Glutamatergic neuron (in vitro differentiated cells): ENCODE data around the gene GYG2. TPM values are rescaled to one million over a fixed set of nuclear protein-coding genes. Genes with fewer than 3 reads are reported as not detected.

Experiments used
- DNase-seq: peaks from one replicate; pipeline ENCODE4 v3.0.0; 2022
- H3K27ac Mint-ChIP-seq: one replicate; pipeline ENCODE4 v1.8.0; 2020; ENCODE audit warnings: mild to moderate bottlenecking, mixed read lengths, inconsistent platforms; ENCODE audit not compliant: unreplicated experiment
- H3K27me3 Mint-ChIP-seq: one replicate; pipeline ENCODE4 v1.8.0; 2020; ENCODE audit warnings: mild to moderate bottlenecking, moderate library complexity, mixed read lengths, inconsistent platforms; ENCODE audit not compliant: unreplicated experiment
- H3K36me3 Mint-ChIP-seq: one replicate; pipeline ENCODE4 v1.8.0; 2020; ENCODE audit warnings: mild to moderate bottlenecking, mixed read lengths, inconsistent platforms; ENCODE audit not compliant: unreplicated experiment
- H3K4me1 Mint-ChIP-seq: one replicate; pipeline ENCODE4 v1.8.0; 2020; ENCODE audit warnings: mild to moderate bottlenecking, low read depth, mixed read lengths, inconsistent platforms; ENCODE audit not compliant: unreplicated experiment
- H3K4me3 Mint-ChIP-seq: one replicate; pipeline ENCODE4 v1.8.0; 2020; ENCODE audit warnings: mild to moderate bottlenecking, mixed read lengths, inconsistent platforms; ENCODE audit not compliant: unreplicated experiment
- H3K9me3 Mint-ChIP-seq: one replicate; pipeline ENCODE4 v1.8.0; 2020; ENCODE audit warnings: mild to moderate bottlenecking, moderate library complexity, mixed read lengths, inconsistent platforms; ENCODE audit not compliant: unreplicated experiment
- CTCF ChIP-seq: fragments of 200-600 bp; sonication (generic); IDR thresholded peaks from one replicate; pipeline ENCODE4 v1.5.0; 2021; ENCODE audit not compliant: partially characterized antibody, unreplicated experiment
- total RNA-seq: library from RNA; stranded (reverse); fragmentation: NEBNext Ultra II Directional; extraction: Animal tissue kit (Norgen Biotek cat#: 25700); gene quantifications from one replicate; pipeline ENCODE4 v1.2.1, GENCODE V29; 2021; ENCODE audit not compliant: unreplicated experiment

Gene GYG2
- total RNA-seq, 1 donor from 2014 or later, result 21.9 TPM

- Mint-ChIP-seq H3K27me3 (peaks cover 2% of the 10 kb centered on the region), H3K36me3 (no peaks in the 10 kb centered on the region), H3K9me3 (peaks cover 3% of the 10 kb centered on the region), H3K27ac (no peak overlapping the region), H3K4me3 (no peak overlapping the region), H3K4me1 (no peaks in the 10 kb centered on the region)
- no peak for TF ChIP-seq CTCF
- no peak for DNase-seq
These were observed 44.0 kb downstream of the GYG2 start for GRCh38 chrX:2872671-2873277.

- no peak for TF ChIP-seq CTCF
- Mint-ChIP-seq H3K4me1 (no peaks in the 10 kb centered on the region), H3K27me3 (peaks cover 2% of the 10 kb centered on the region), H3K9me3 (peaks cover 3% of the 10 kb centered on the region), H3K36me3 (no peaks in the 10 kb centered on the region), H3K27ac (no peak overlapping the region), H3K4me3 (no peak overlapping the region)
- DNase-seq, result no peak
These were observed 45.7 kb downstream of the GYG2 start for GRCh38 chrX:2874222-2875135.

GRCh38 chrX:2875136-2875481 lies 46.4 kb downstream of the GYG2 start:
- no peaks in the 10 kb centered on the region for H3K36me3 Mint-ChIP-seq

GRCh38 chrX:2875798-2876399 lies 47.2 kb downstream of the GYG2 start:
- Mint-ChIP-seq H3K27ac (no peak overlapping the region), H3K36me3 (no peaks in the 10 kb centered on the region), H3K4me3 (no peak overlapping the region), H3K9me3 (peaks cover 6% of the 10 kb centered on the region), H3K4me1 (no peaks in the 10 kb centered on the region), H3K27me3 (no peaks in the 10 kb centered on the region)
- DNase-seq, result no peak
- TF ChIP-seq CTCF, result no peak

More at GRCh38 chrX:2875136-2875481, 46.4 kb downstream of the GYG2 start:
- Mint-ChIP-seq H3K27ac (no peak overlapping the region), H3K4me3 (no peak overlapping the region), H3K9me3 (peaks cover 6% of the 10 kb centered on the region), H3K4me1 (no peaks in the 10 kb centered on the region), H3K27me3 (peaks cover 2% of the 10 kb centered on the region)
- DNase-seq, result no peak
- TF ChIP-seq CTCF, result no peak

- peaks cover 6% of the 10 kb centered on the region for H3K9me3 Mint-ChIP-seq
- H3K36me3 Mint-ChIP-seq, result no peaks in the 10 kb centered on the region
- no peaks in the 10 kb centered on the region for H3K4me1 Mint-ChIP-seq
- DNase-seq, result no peak
- no peak overlapping the region for H3K4me3 Mint-ChIP-seq
- no peaks in the 10 kb centered on the region for H3K27me3 Mint-ChIP-seq
- TF ChIP-seq CTCF, result no peak
- H3K27ac Mint-ChIP-seq, result no peak overlapping the region
These were observed 49.8 kb downstream of the GYG2 start for GRCh38 chrX:2878563-2878962.
